SU-DHL-6 (cell line): Measurements from ENCODE around the gene GMCL1.

Experiments
- H2AFZ ChIP-seq: fragments of 200-600 bp; sonication (generic); 2 replicates; pipeline ENCODE4 v1.6.1; 2014; ENCODE audit warnings: low read depth, mild to moderate bottlenecking, moderate library complexity, mixed read lengths, antibody characterized with exemption, low read length; ENCODE audit not compliant: severe bottlenecking
- H3F3A ChIP-seq: fragments of 200-600 bp; shearing (Covaris generic); 2 replicates; pipeline ENCODE4 v1.6.0; 2016; ENCODE audit warnings: antibody characterized with exemption, mild to moderate bottlenecking; ENCODE audit not compliant: insufficient read depth
- H3K27ac ChIP-seq: fragments of 200-600 bp; sonication (generic); 2 replicates; pipeline ENCODE4 v1.5.1; 2016; ENCODE audit warnings: low read depth, mild to moderate bottlenecking, low read length, moderate library complexity, mixed read lengths
- H3K27me3 ChIP-seq: fragments of 200-600 bp; sonication (generic), shearing (Covaris generic); 2 replicates; pipeline ENCODE4 v1.6.0; 2014; ENCODE audit warnings: mild to moderate bottlenecking, low read length
- H3K36me3 ChIP-seq: fragments of 200-600 bp; sonication (generic); 2 replicates; pipeline ENCODE4 v1.6.1; 2014; ENCODE audit warnings: mild to moderate bottlenecking, low read length, mixed read lengths
- H3K4me2 ChIP-seq: fragments of 300-600, 200-600 bp; shearing (Covaris generic), sonication (generic); 2 replicates; pipeline ENCODE4 v1.6.0; 2014; ENCODE audit warnings: low read length, low read depth, mild to moderate bottlenecking; ENCODE audit not compliant: poor library complexity, severe bottlenecking
- H3K4me3 ChIP-seq: fragments of 200-600 bp; sonication (generic); 2 replicates; pipeline ENCODE4 v1.5.1; 2014; ENCODE audit warnings: antibody characterized with exemption, low read length, mild to moderate bottlenecking, mixed read lengths; ENCODE audit not compliant: insufficient read depth, poor library complexity, severe bottlenecking
- H3K79me2 ChIP-seq: fragments of 200-600 bp; sonication (generic); 2 replicates; pipeline ENCODE4 v1.6.1; 2014; ENCODE audit warnings: mild to moderate bottlenecking, low read length, moderate library complexity; ENCODE audit not compliant: insufficient read depth
- H3K9ac ChIP-seq: fragments of 200-600 bp; sonication (generic); 2 replicates; pipeline ENCODE4 v1.7.0; 2014; ENCODE audit warnings: mild to moderate bottlenecking, low read length
- H3K9me2 ChIP-seq: fragments of 200-600 bp; sonication (generic); replicated peaks from 2 replicates; pipeline ENCODE4 v1.6.1; 2014; ENCODE audit warnings: low read length; ENCODE audit not compliant: insufficient read depth
- H3K9me3 ChIP-seq: fragments of 200-600 bp; sonication (generic); 2 replicates; pipeline ENCODE4 v1.6.1; 2014; ENCODE audit warnings: low read length, mixed read lengths; ENCODE audit not compliant: insufficient read depth
- H4K20me1 ChIP-seq: fragments of 200-600 bp; sonication (generic); 2 replicates; pipeline ENCODE4 v1.6.1; 2014; ENCODE audit warnings: low read depth, mild to moderate bottlenecking, antibody characterized with exemption, low read length, moderate library complexity, mixed read lengths
- CTCF ChIP-seq: fragments of 200-600 bp; sonication (generic); IDR thresholded peaks from one replicate; pipeline ENCODE4 v1.5.1; 2017; ENCODE audit warnings: antibody characterized with exemption, mild to moderate bottlenecking, low read length, moderate library complexity; ENCODE audit not compliant: insufficient read depth, poor library complexity, severe bottlenecking
- EZH2phosphoT487 ChIP-seq: fragments of 200-600 bp; sonication (generic), shearing (Covaris generic); conservative IDR thresholded peaks from 2 replicates; pipeline ENCODE4 v1.6.1; 2018; ENCODE audit warnings: mild to moderate bottlenecking, antibody characterized with exemption, low read length, moderate library complexity, mixed read lengths

The GMCL1 gene

GRCh38 chr2:69797836-69798289 lies 31.6 kb upstream of the GMCL1 start:
- H3F3A ChIP-seq: no peaks in the 10 kb centered on the region
- H3K9ac ChIP-seq: no peak overlapping the region
- H3K9me3 ChIP-seq: no peaks in the 10 kb centered on the region
- H3K79me2 ChIP-seq: no peaks in the 10 kb centered on the region
- H3K4me2 ChIP-seq: no peak overlapping the region
- H2AFZ ChIP-seq: no peak overlapping the region
- no peaks in the 10 kb centered on the region for H3K9me2 ChIP-seq
- no peaks in the 10 kb centered on the region for H4K20me1 ChIP-seq
- H3K4me3 ChIP-seq: no peak overlapping the region
- H3K27me3 ChIP-seq: no peaks in the 10 kb centered on the region
- no peak overlapping the region for H3K27ac ChIP-seq
- no peaks in the 10 kb centered on the region for H3K36me3 ChIP-seq
- TF ChIP-seq CTCF: no peak
- no peak for TF ChIP-seq EZH2phosphoT487

GRCh38 chr2:69798290-69798908 lies 31.1 kb upstream of the GMCL1 start:
- Histone ChIP-seq H3K4me2 (no peak overlapping the region), H2AFZ (no peak overlapping the region), H3K27me3 (no peaks in the 10 kb centered on the region), H3K9ac (no peak overlapping the region), H3K9me3 (no peaks in the 10 kb centered on the region), H3K4me3 (no peak overlapping the region), H3F3A (no peaks in the 10 kb centered on the region), H3K36me3 (no peaks in the 10 kb centered on the region), H3K27ac (no peak overlapping the region), H3K9me2 (no peaks in the 10 kb centered on the region), H4K20me1 (no peaks in the 10 kb centered on the region), H3K79me2 (no peaks in the 10 kb centered on the region)
- TF ChIP-seq EZH2phosphoT487: no peak
- TF ChIP-seq CTCF: no peak

- TF ChIP-seq EZH2phosphoT487 (no peak), CTCF (no peak)
- H3K79me2 ChIP-seq: no peaks in the 10 kb centered on the region
- H2AFZ ChIP-seq: no peak overlapping the region
- no peaks in the 10 kb centered on the region for H3K36me3 ChIP-seq
- no peak overlapping the region for H3K9ac ChIP-seq
- no peaks in the 10 kb centered on the region for H3K27me3 ChIP-seq
- H3K27ac ChIP-seq: no peak overlapping the region
- no peak overlapping the region for H3K4me2 ChIP-seq
- no peak overlapping the region for H3K4me3 ChIP-seq
- H4K20me1 ChIP-seq: no peaks in the 10 kb centered on the region
- no peaks in the 10 kb centered on the region for H3F3A ChIP-seq
- no peaks in the 10 kb centered on the region for H3K9me2 ChIP-seq
- no peaks in the 10 kb centered on the region for H3K9me3 ChIP-seq
Measured at GRCh38 chr2:69798909-69799526, 30.4 kb upstream of the GMCL1 start.
